Activated CD8-positive, alpha-beta T cell treated with anti-CD3 and anti-CD28 coated beads for 36 hours (primary cell): ENCODE measurements around the gene TAOK1. TPM values are rescaled to one million over a fixed set of nuclear protein-coding genes. Genes with fewer than 3 reads are reported as not detected.
A peak's percentile ranks its signal among the peaks of the same experiment; 100 is the strongest.

Experiments
- ATAC-seq: fragments of 200-7000 bp; cut with Tn5 transposase; one replicate; pipeline ENCODE4 v1.10.0; 2021; ENCODE audit warnings: mild to moderate bottlenecking, moderate library complexity
- CTCF ChIA-PET: fragments of 350-600 bp; sonication (Branson Sonifier 250); formaldehyde crosslinking; loops from one replicate; lab custom pipeline; 2021; ENCODE audit warnings: antibody characterized with exemption; lab: Charles Lee
- POLR2A ChIA-PET: fragments of 350-600 bp; sonication (Branson Sonifier 250); formaldehyde crosslinking; loops from one replicate; lab custom pipeline; 2021; ENCODE audit warnings: antibody characterized with exemption; lab: Charles Lee
- DNase-seq: peaks from one replicate; pipeline ENCODE4 v3.0.0-alpha.2; 2020
- H3K27ac Mint-ChIP-seq: one replicate; pipeline ENCODE4 v1.8.0; 2021; ENCODE audit warnings: mild to moderate bottlenecking, mixed read lengths
- H3K27me3 Mint-ChIP-seq: one replicate; pipeline ENCODE4 v1.8.0; 2021; ENCODE audit warnings: mixed read lengths
- H3K36me3 Mint-ChIP-seq: one replicate; pipeline ENCODE4 v1.8.0; 2021; ENCODE audit warnings: low read depth, mixed read lengths
- H3K4me1 Mint-ChIP-seq: one replicate; pipeline ENCODE4 v1.8.0; 2021; ENCODE audit warnings: low read depth, mixed read lengths
- H3K4me3 Mint-ChIP-seq: one replicate; pipeline ENCODE4 v1.8.0; 2021; ENCODE audit warnings: mild to moderate bottlenecking, moderate library complexity, mixed read lengths
- H3K9me3 Mint-ChIP-seq: one replicate; pipeline ENCODE4 v1.8.0; 2021; ENCODE audit warnings: mixed read lengths
- CTCF ChIP-seq: fragments of 200-600 bp; IDR thresholded peaks from one replicate; pipeline ENCODE4 v1.8.0; 2022; ENCODE audit warnings: antibody characterized with exemption, mild to moderate bottlenecking
- intact Hi-C: fragments of 100-400 bp; cut with micrococcal nuclease; formaldehyde crosslinking; loops from one replicate; pipeline ENCODE4 v1.10.0; 2022
- total RNA-seq, 2 experiments: library from RNA; stranded (reverse); gene quantifications; one replicate each; pipeline ENCODE4 v1.2.3, GENCODE V29; 2021

Gene TAOK1
- total RNA-seq, 2 experiments from 2014 or later = 33.5 to 34.6 TPM

GRCh38 chr17:29569245-29569950 lies 179.2 kb downstream of the TAOK1 start:
- no peaks in the 10 kb centered on the region for H3K27me3 Mint-ChIP-seq
- peak overlapping the region; percentile 76 for H3K27ac Mint-ChIP-seq
- peak overlapping the region; percentile 86 for H3K4me3 Mint-ChIP-seq
- no peaks in the 10 kb centered on the region for H3K9me3 Mint-ChIP-seq
- peaks cover 11% of the 10 kb centered on the region for H3K36me3 Mint-ChIP-seq
- ATAC-seq = no peak
- ChIA-PET POLR2A (interaction anchor here (1.0 to 2.6 kb wide), 7 partner anchors 12 to 48 kb away, joined by 3 to 9 read pairs (median 5); no protein-coding TSS in a partner anchor), CTCF (interaction anchor here (0.8 to 11.2 kb wide), 8 partner anchors 11 to 452 kb away, joined by 3 to 102 read pairs (median 12); partner anchors contain the start of gene ANKRD13B)
- no peak for TF ChIP-seq CTCF
- no peak for DNase-seq
- H3K4me1 Mint-ChIP-seq = peaks cover 28% of the 10 kb centered on the region
- intact Hi-C loops = no loop called here

GRCh38 chr17:29570521-29570920 lies 180.4 kb downstream of the TAOK1 start:
- H3K36me3 Mint-ChIP-seq = peaks cover 13% of the 10 kb centered on the region
- CTCF ChIA-PET = interaction anchor here (0.8 to 11.2 kb wide), 7 partner anchors 10 to 200 kb away, joined by 3 to 102 read pairs (median 12); partner anchors contain the start of gene ANKRD13B
- DNase-seq (peak; percentile 1), ATAC-seq (no peak)
- POLR2A ChIA-PET = interaction anchor here (1.8 to 2.6 kb wide), 2 partner anchors 11 to 18 kb away, joined by 8 to 9 read pairs; no protein-coding TSS in a partner anchor
- no peak overlapping the region for H3K4me3 Mint-ChIP-seq
- no peak overlapping the region for H3K27ac Mint-ChIP-seq
- H3K27me3 Mint-ChIP-seq = no peaks in the 10 kb centered on the region
- H3K9me3 Mint-ChIP-seq = no peaks in the 10 kb centered on the region
- peaks cover 29% of the 10 kb centered on the region for H3K4me1 Mint-ChIP-seq
- intact Hi-C loops = no loop called here
- no peak for TF ChIP-seq CTCF

GRCh38 chr17:29571486-29571882 lies 181.3 kb downstream of the TAOK1 start:
- Mint-ChIP-seq H3K9me3 (no peaks in the 10 kb centered on the region), H3K4me1 (peaks cover 23% of the 10 kb centered on the region), H3K36me3 (peaks cover 13% of the 10 kb centered on the region), H3K27me3 (no peaks in the 10 kb centered on the region), H3K27ac (no peak overlapping the region), H3K4me3 (no peak overlapping the region)
- POLR2A ChIA-PET = interaction anchor here (2.6 to 4.0 kb wide), 2 partner anchors 10 to 43 kb away, joined by 9 to 19 read pairs; no protein-coding TSS in a partner anchor
- ATAC-seq (no peak), DNase-seq (no peak)
- intact Hi-C loops = no loop called here
- CTCF ChIA-PET = interaction anchor here (1.6 to 11.2 kb wide), 5 partner anchors 10 to 201 kb away, joined by 4 to 102 read pairs (median 28); partner anchors contain the start of gene ANKRD13B
- no peak for TF ChIP-seq CTCF

GRCh38 chr17:29571883-29572681 lies 181.9 kb downstream of the TAOK1 start:
- Mint-ChIP-seq H3K36me3 (peaks cover 13% of the 10 kb centered on the region), H3K4me1 (peaks cover 23% of the 10 kb centered on the region), H3K4me3 (no peak overlapping the region), H3K9me3 (no peaks in the 10 kb centered on the region), H3K27me3 (no peaks in the 10 kb centered on the region), H3K27ac (no peak overlapping the region)
- intact Hi-C loops = no loop called here
- ATAC-seq = no peak
- CTCF ChIA-PET = interaction anchor here (0.6 to 11.2 kb wide), 13 partner anchors 10 to 423 kb away, joined by 3 to 102 read pairs (median 8); partner anchors contain the start of gene ANKRD13B
- no peak for TF ChIP-seq CTCF
- POLR2A ChIA-PET = interaction anchor here (0.6 to 4.0 kb wide), 5 partner anchors 9 to 719 kb away, joined by 3 to 19 read pairs (median 11); partner anchors contain the start of gene BLMH
- DNase-seq = no peak
